Muscle of leg (tissue), 16 donors: ENCODE data around the gene FUNDC2. TPM values are rescaled to one million over a fixed set of nuclear protein-coding genes. Genes with fewer than 3 reads are reported as not detected.

ENCODE experiments used
- DNase-seq: peaks from one replicate; pipeline ENCODE4 v3.0.0; 2013
- H3K27ac ChIP-seq: one replicate; pipeline ENCODE4 v1.5.1; 2013; ENCODE audit warnings: mild to moderate bottlenecking, low read length, control low read depth
- H3K27me3 ChIP-seq: one replicate; pipeline ENCODE4 v1.6.1; 2013; ENCODE audit warnings: low read length; ENCODE audit not compliant: control insufficient read depth, insufficient read depth
- H3K36me3 ChIP-seq: one replicate; pipeline ENCODE4 v1.6.1; 2013; ENCODE audit warnings: low read length; ENCODE audit not compliant: control insufficient read depth, insufficient read depth
- H3K4me1 ChIP-seq: one replicate; pipeline ENCODE4 v1.6.1; 2013; ENCODE audit warnings: low read length; ENCODE audit not compliant: control insufficient read depth, insufficient read depth
- H3K4me3 ChIP-seq: one replicate; pipeline ENCODE4 v1.5.1; 2013; ENCODE audit warnings: low read length, control low read depth
- H3K9me3 ChIP-seq: replicated peaks from 2 replicates; pipeline ENCODE4 v1.6.1; 2013; ENCODE audit warnings: low read depth, low read length; ENCODE audit not compliant: control insufficient read depth
- WGBS: methylation state at CpG from one replicate; pipeline ENCODE4 v1.1.5; 2013; ENCODE audit warnings: missing lambda C conversion rate; ENCODE audit not compliant: insufficient coverage; 5-methylcytosine and 5-hydroxymethylcytosine counted together
- long read RNA-seq, 11 donors: transcript quantifications; one replicate each; lab custom pipeline, GENCODE V29; 2026
- polyA plus RNA-seq, 8 donors: library from polyadenylated mRNA; unstranded; fragments of 120-200 nt; gene quantifications; one replicate each; pipeline versions ENCODE4 v1.2.1 to v1.2.3, GENCODE V29; 2013; ENCODE audit warnings: inconsistent platforms in 1 of 8, low replicate concordance in 1 of 8; ENCODE audit not compliant: insufficient read length in 8 of 8, insufficient read depth in 1 of 8
- total RNA-seq: library from RNA; stranded (reverse); fragments of 120-200 nt; gene quantifications from one replicate; pipeline ENCODE4 v1.2.4, GENCODE V29; 2013

The FUNDC2 gene, protein sequence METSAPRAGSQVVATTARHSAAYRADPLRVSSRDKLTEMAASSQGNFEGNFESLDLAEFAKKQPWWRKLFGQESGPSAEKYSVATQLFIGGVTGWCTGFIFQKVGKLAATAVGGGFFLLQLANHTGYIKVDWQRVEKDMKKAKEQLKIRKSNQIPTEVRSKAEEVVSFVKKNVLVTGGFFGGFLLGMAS
- total RNA-seq (155 TPM), polyA plus RNA-seq (100 to 1,000 TPM; 131 to 175 (median 139) TPM)
- long read RNA-seq, donor 1, full-length matches to known transcripts = 35 of 35 reads
- long read RNA-seq, donor 1, partial matches to known transcripts = 0 of 35 reads
- long read RNA-seq, donor 1, other reads (novel, unspliced or antisense) = 0 of 35 reads
- long read RNA-seq, donor 2, full-length matches to known transcripts = 8 of 8 reads
- long read RNA-seq, donor 2, partial matches to known transcripts = 0 of 8 reads
- long read RNA-seq, donor 2, other reads (novel, unspliced or antisense) = 0 of 8 reads
- long read RNA-seq, donor 3, full-length matches to known transcripts = 47 of 53 reads
- long read RNA-seq, donor 3, partial matches to known transcripts = 6 of 53 reads
- long read RNA-seq, donor 3, other reads (novel, unspliced or antisense) = 0 of 53 reads
- long read RNA-seq, donor 4, full-length matches to known transcripts = 35 of 41 reads
- long read RNA-seq, donor 4, partial matches to known transcripts = 6 of 41 reads
- long read RNA-seq, donor 4, other reads (novel, unspliced or antisense) = 0 of 41 reads
- long read RNA-seq, donor 5, full-length matches to known transcripts = 124 of 168 reads
- long read RNA-seq, donor 5, partial matches to known transcripts = 37 of 168 reads
- long read RNA-seq, donor 5, other reads (novel, unspliced or antisense) = 7 of 168 reads
- long read RNA-seq, donor 6, full-length matches to known transcripts = 118 of 132 reads
- long read RNA-seq, donor 6, partial matches to known transcripts = 14 of 132 reads
- long read RNA-seq, donor 6, other reads (novel, unspliced or antisense) = 0 of 132 reads
- long read RNA-seq, donor 7, full-length matches to known transcripts = 74 of 91 reads
- long read RNA-seq, donor 7, partial matches to known transcripts = 17 of 91 reads
- long read RNA-seq, donor 7, other reads (novel, unspliced or antisense) = 0 of 91 reads
- long read RNA-seq, donor 8, full-length matches to known transcripts = 52 of 59 reads
- long read RNA-seq, donor 8, partial matches to known transcripts = 7 of 59 reads
- long read RNA-seq, donor 8, other reads (novel, unspliced or antisense) = 0 of 59 reads
- long read RNA-seq, donor 9, full-length matches to known transcripts = 53 of 66 reads
- long read RNA-seq, donor 9, partial matches to known transcripts = 13 of 66 reads
- long read RNA-seq, donor 9, other reads (novel, unspliced or antisense) = 0 of 66 reads
- long read RNA-seq, donor 10, full-length matches to known transcripts = 98 of 114 reads
- long read RNA-seq, donor 10, partial matches to known transcripts = 10 of 114 reads
- long read RNA-seq, donor 10, other reads (novel, unspliced or antisense) = 6 of 114 reads
- long read RNA-seq, donor 11, full-length matches to known transcripts = 65 of 84 reads
- long read RNA-seq, donor 11, partial matches to known transcripts = 19 of 84 reads
- long read RNA-seq, donor 11, other reads (novel, unspliced or antisense) = 0 of 84 reads

DNA sequence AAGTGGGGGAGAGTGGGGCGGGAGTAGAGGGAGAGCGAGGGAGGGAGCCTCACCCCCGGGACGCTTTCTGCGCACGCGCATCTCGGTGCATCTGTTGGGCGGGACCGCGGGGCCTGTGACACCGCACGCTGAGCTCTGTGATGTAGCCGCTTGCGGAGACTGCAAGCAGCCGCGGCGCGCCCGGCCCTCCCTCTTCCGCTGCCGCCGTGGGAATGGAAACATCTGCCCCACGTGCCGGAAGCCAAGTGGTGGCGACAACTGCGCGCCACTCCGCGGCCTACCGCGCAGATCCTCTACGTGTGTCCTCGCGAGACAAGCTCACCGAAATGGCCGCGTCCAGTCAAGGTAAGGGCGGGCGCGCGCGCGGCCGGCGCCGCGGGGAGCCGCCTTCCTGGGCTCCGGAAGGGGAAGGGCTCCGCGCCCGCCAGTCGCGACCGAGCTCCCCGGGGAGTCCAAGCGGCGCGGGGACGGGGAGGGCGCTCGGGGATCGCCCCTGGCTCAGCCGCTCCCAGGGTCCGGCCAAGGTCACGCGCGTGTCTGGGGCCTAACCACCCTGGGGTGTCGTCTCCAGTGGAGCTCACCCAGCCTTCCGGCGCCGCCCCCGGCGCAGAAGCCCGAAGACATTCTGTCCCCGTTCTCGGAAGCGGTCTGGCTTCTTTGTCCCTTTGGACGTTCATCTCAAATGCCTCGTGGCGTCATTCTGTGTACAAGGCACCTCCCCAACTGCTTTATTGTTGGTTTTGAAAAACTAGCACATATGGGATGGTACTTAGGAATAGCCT, at the start of gene FUNDC2:
Gene FUNDC2, plus strand, starts transcription at position 118 of the 782 bp plus-strand sequence. Its CDS starts 95 bp downstream, at position 213.
- no peaks in the 10 kb centered on the region for H3K36me3 ChIP-seq

DNA sequence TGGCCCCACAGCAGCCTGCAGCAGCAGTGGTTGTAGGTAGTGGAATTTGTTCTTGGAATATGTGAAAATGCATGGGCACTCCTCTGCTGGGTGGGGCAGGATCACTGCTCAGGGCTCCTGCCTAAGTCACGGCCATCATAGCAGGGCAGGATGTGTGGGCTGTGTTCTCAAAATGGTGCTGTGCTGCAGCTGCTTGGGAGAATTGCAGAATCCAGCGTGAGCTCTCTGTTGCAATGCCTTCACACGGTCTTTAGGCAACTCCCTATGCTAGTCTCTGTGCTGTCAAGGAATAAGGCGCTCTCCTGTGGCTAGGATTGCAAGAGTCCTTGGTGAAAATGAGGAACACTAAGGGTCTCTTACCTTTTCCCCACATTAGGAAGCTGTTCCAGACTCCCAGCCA, 47.0 kb upstream of the FUNDC2 start:
- Histone ChIP-seq H3K27me3 (no peaks in the 10 kb centered on the region), H3K27ac (no peak overlapping the region), H3K36me3 (no peaks in the 10 kb centered on the region), H3K4me1 (no peaks in the 10 kb centered on the region), H3K9me3 (no peaks in the 10 kb centered on the region), H3K4me3 (no peak overlapping the region)
- no peak for DNase-seq
- 91% methylated on average over 2 of the region's 4 CpGs for WGBS

More for the DNA sequence above, at the start of gene FUNDC2:
- no peaks in the 10 kb centered on the region for H3K9me3 ChIP-seq
- no peaks in the 10 kb centered on the region for H3K27me3 ChIP-seq
- DNase-seq = peak; percentile 97
- 27% methylated on average over 75 of the region's 82 CpGs for WGBS
- peaks cover 3% of the 10 kb centered on the region for H3K4me1 ChIP-seq
- H3K27ac ChIP-seq = peak within 1 kb of the TSS; percentile 99
- peak within 1 kb of the TSS; percentile 69 for H3K4me3 ChIP-seq

DNA sequence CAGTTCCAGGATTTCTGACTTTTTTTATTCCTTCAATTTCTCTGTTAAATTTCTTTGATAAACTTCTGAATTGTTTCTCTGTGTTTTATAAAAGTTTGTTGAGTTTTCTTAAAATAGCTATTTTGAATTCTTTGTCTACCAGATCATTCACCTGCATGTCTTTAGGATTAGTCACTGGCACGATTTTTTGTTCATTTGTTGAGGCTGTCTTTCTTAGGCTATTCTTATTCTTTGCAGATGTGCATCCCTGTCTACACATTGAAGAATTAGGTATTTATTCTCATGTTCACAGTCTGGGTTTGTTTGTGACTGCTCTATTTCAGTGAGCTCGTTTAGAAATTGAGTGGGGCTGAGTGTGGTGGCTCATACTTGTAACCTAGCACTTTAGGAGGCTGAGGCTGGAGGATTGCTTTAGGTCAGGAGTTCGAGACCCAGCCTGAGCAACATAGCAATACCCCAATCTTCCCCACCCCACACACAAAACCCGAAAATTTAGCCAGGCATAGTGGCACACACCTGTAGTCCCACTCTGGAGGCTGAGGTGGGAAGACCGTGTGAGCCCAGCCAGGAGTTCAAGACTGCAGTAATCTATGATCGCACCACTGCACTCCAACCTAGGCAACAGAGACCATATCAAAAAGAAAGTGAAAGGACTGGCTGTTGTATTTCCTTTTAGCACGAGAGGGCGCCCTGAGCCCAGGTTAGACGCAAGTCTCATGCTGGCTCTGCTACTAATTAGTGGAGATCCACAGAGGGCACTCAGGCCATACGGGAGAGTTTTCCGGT, 46.1 kb upstream of the FUNDC2 start:
- WGBS = 15% methylated on average over 5 of the region's 11 CpGs
- Histone ChIP-seq H3K36me3 (no peaks in the 10 kb centered on the region), H3K27me3 (no peaks in the 10 kb centered on the region), H3K9me3 (no peaks in the 10 kb centered on the region), H3K27ac (no peak overlapping the region), H3K4me1 (no peaks in the 10 kb centered on the region), H3K4me3 (peak overlapping the region; percentile 35)
- DNase-seq = peak; percentile 72

GRCh38 chrX:154981116-154981411, 45.6 kb upstream of the FUNDC2 start:
- no peak overlapping the region for H3K4me3 ChIP-seq
- H3K4me1 ChIP-seq = no peaks in the 10 kb centered on the region
- no peak for DNase-seq
- H3K9me3 ChIP-seq = no peaks in the 10 kb centered on the region
- H3K27me3 ChIP-seq = no peaks in the 10 kb centered on the region
- WGBS = no CpG with 5 or more reads among the region's 6 CpGs
- H3K27ac ChIP-seq = no peak overlapping the region
- H3K36me3 ChIP-seq = no peaks in the 10 kb centered on the region

DNA sequence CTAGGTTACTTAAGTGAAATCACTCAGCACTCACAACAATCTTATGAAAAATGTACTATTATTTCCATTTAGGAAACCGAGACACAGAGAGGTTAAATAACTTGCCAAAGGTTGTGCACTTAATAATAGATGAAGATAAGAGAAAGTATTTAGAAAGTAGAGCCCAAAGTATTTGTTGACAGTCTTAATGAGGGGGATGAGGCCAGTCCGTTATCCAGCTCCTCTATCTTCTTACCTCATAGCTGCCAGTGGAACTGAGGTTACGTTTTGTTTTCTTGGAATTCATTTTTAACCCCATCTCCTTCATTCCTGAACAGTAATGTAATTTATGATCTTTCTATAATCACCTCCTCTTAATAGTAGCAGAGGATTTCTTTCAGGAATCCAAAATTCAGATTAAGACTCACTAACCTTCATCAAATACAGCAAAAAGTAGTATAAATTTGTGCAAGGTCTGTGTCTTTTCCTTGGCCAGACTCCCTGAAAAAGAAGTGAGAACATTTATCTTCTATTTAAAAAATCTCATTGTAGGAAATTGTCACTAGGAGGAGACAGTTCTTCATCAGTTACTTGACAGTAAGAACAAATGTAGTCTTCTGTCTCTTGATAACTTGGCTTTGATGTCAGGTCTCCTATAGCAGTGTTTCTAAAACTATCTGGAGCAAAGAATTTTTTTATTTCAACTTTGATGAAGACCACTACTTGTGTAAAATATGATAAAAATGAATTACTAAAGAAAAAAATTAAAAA, 39.6 kb upstream of the FUNDC2 start:
- Histone ChIP-seq H3K27ac (no peak overlapping the region), H3K36me3 (no peaks in the 10 kb centered on the region), H3K4me1 (no peaks in the 10 kb centered on the region), H3K9me3 (no peaks in the 10 kb centered on the region), H3K27me3 (no peaks in the 10 kb centered on the region), H3K4me3 (no peak overlapping the region)
- WGBS = no CpG with 5 or more reads among the region's 3 CpGs
- peak; percentile 16 for DNase-seq

DNA sequence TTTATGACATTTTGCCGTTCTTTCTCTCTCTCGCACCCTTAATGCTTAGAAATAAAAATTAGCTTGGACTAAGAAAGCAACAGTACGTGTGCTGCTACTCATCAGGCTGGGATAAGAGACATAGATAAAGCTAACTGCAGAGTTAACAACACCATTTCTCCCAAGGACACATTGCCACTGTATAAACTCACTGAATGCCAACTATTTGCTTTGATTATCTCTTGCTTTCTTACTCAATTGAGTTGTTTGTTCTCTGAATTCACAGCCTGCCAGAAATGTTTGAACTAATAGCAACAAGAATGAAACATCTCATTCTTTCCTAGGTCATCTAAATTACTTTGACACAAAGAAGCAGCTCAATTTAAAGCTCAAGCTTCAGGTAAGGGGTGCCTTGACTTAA, 38.7 kb upstream of the FUNDC2 start:
- no peaks in the 10 kb centered on the region for H3K4me1 ChIP-seq
- no peaks in the 10 kb centered on the region for H3K9me3 ChIP-seq
- no peaks in the 10 kb centered on the region for H3K36me3 ChIP-seq
- no CpG with 5 or more reads among the region's 3 CpGs for WGBS
- no peak overlapping the region for H3K4me3 ChIP-seq
- no peak for DNase-seq
- H3K27ac ChIP-seq = no peak overlapping the region
- H3K27me3 ChIP-seq = no peaks in the 10 kb centered on the region

GRCh38 chrX:154988719-154989118, 37.9 kb upstream of the FUNDC2 start:
- 60% methylated on average over 1 of the region's 3 CpGs for whole genome bisulfite sequencing
- Histone ChIP-seq H3K4me1 (no peaks in the 10 kb centered on the region), H3K36me3 (no peaks in the 10 kb centered on the region), H3K27me3 (no peaks in the 10 kb centered on the region), H3K27ac (no peak overlapping the region), H3K9me3 (no peaks in the 10 kb centered on the region), H3K4me3 (no peak overlapping the region)
- no peak for DNase-seq

GRCh38 chrX:154990496-154990895, 36.1 kb upstream of the FUNDC2 start:
- no peak for DNase-seq
- WGBS = 75% methylated on average over 1 of the region's 3 CpGs
- Histone ChIP-seq H3K9me3 (no peaks in the 10 kb centered on the region), H3K36me3 (no peaks in the 10 kb centered on the region), H3K4me3 (no peak overlapping the region), H3K27ac (no peak overlapping the region), H3K4me1 (no peaks in the 10 kb centered on the region), H3K27me3 (no peaks in the 10 kb centered on the region)
